Kidney (tissue), 14 donors: ENCODE data around the gene VTI1A. TPM values are rescaled to one million over a fixed set of nuclear protein-coding genes. Genes with fewer than 3 reads are reported as not detected.
"Not testable (repeated sequence)": the region's sequence is repeated elsewhere in the genome, so short reads cannot be mapped to it uniquely, and the experiment has no call there.

Experiments
- DNase-seq, 5 donors: peaks; one replicate each; pipeline ENCODE4 v3.0.0-alpha.2; 2013 to 2020
- FAIRE-seq: peaks from 2 replicates; lab custom pipeline; 2012; peaks lifted over from hg19 to GRCh38; lab: Jason Lieb, UNC
- H3K27ac ChIP-seq, 2 donors: one replicate each; pipeline ENCODE4 v1.7.0; 2013; ENCODE audit warnings: low read depth in 2 of 2, low read length in 2 of 2, inconsistent platforms in 1 of 2
- H3K27me3 ChIP-seq: one replicate; pipeline ENCODE4 v1.7.1; 2013; ENCODE audit warnings: low read length, inconsistent platforms; ENCODE audit not compliant: control insufficient read depth, insufficient read depth
- H3K36me3 ChIP-seq, 3 donors: one replicate each; pipeline versions ENCODE4 v1.7.0 to v1.7.1; 2013; ENCODE audit warnings: low read length in 3 of 3, control low read depth in 1 of 3, inconsistent platforms in 1 of 3; ENCODE audit not compliant: insufficient read depth in 3 of 3, control insufficient read depth in 2 of 3
- H3K4me1 ChIP-seq, 3 donors: one replicate each; pipeline versions ENCODE4 v1.7.0 to v1.7.1; 2013; ENCODE audit warnings: low read length in 3 of 3, inconsistent platforms in 1 of 3, low read depth in 1 of 3; ENCODE audit not compliant: control insufficient read depth in 2 of 3, insufficient read depth in 2 of 3
- H3K4me3 ChIP-seq, 3 donors: one replicate each; pipeline versions ENCODE4 v1.7.0 to v1.8.1; 2013; ENCODE audit warnings: low read length in 3 of 3, control low read depth in 1 of 3, inconsistent platforms in 1 of 3
- H3K9ac ChIP-seq, 3 donors: one replicate each; pipeline versions ENCODE4 v1.7.0 to v1.7.1; 2013; ENCODE audit warnings: low read length in 3 of 3, control low read depth in 1 of 3, inconsistent platforms in 1 of 3
- H3K9me3 ChIP-seq, 3 donors: one replicate each; pipeline versions ENCODE4 v1.7.0 to v1.7.1; 2013; ENCODE audit warnings: low read length in 3 of 3, control low read depth in 1 of 3, inconsistent platforms in 1 of 3; ENCODE audit not compliant: control insufficient read depth in 2 of 3, insufficient read depth in 1 of 3
- CTCF ChIP-seq: IDR thresholded peaks from 3 replicates; pipeline ENCODE4 v1.5.1; 2012; ENCODE audit warnings: mild to moderate bottlenecking, moderate library complexity, borderline replicate concordance; ENCODE audit not compliant: insufficient read depth; ENCODE audit errors: extremely low read depth
- intact Hi-C: fragments of 100-400 bp; cut with DNase I; formaldehyde crosslinking; loops from one replicate; pipeline ENCODE4 v1.11.1; 2022
- polyA plus RNA-seq: library from polyadenylated mRNA; stranded (reverse); fragments of 350-450 nt; fragmentation: Illumina TruSeq; extraction: RNeasy Lipid Tissue Mini Kit (QIAGEN cat#74804); gene quantifications from one replicate; pipeline ENCODE4 v1.2.3, GENCODE V29; 2014; ENCODE audit warnings: low read depth, low replicate concordance; ENCODE audit not compliant: insufficient read depth
- total RNA-seq: library from RNA; stranded (reverse); fragmentation: NEBNext Ultra II Directional; extraction: Animal tissue kit (Norgen Biotek cat#: 25700); gene quantifications from one replicate; pipeline ENCODE4 v1.2.1, GENCODE V29; 2021
- donor health status: control.
- donor health status: control.
- donor health status: control.
- donor health status: control.
- donor health status: control.
- donor health status: DM: yes; HTN: yes; CAD: no.
- donor health status: Normal renal cell carcinoma (clear cell type).

VTI1A gene
- total and polyA plus RNA-seq, 2 donors from 2014 or later = 9.2 to 41.8 TPM

GRCh38 chr10:112539340-112539739 is 92.3 kb downstream of the VTI1A start:
- no peak for TF ChIP-seq CTCF
- Histone ChIP-seq H3K9ac (no peak overlapping the region), H3K36me3 (peaks cover 0 to 11% (median 2%) of the 10 kb centered on the region in 3 donors), H3K4me1 (no peaks in the 10 kb centered on the region), H3K27ac (no peak overlapping the region), H3K27me3 (no peaks in the 10 kb centered on the region), H3K9me3 (no peaks in the 10 kb centered on the region), H3K4me3 (no peak overlapping the region)
- DNase-seq (no peak), FAIRE-seq (no peak)
- intact Hi-C loops = no loop called here

- FAIRE-seq, H3K27me3 ChIP-seq, H3K4me1 ChIP-seq, intact Hi-C loops, H3K9ac ChIP-seq, H3K4me3 ChIP-seq, H3K9me3 ChIP-seq, DNase-seq, H3K27ac ChIP-seq: not testable (repeated sequence)
- H3K36me3 ChIP-seq = peaks cover 0 to 11% (median 2%) of the 10 kb centered on the region in 3 donors
These were observed 95.8 kb downstream of the VTI1A start for GRCh38 chr10:112542823-112543222.

GRCh38 chr10:112546474-112546873 is 99.5 kb downstream of the VTI1A start:
- Histone ChIP-seq H3K9ac (no peak overlapping the region), H3K27ac (no peak overlapping the region), H3K27me3 (no peaks in the 10 kb centered on the region), H3K36me3 (no peaks in the 10 kb centered on the region), H3K4me3 (no peak overlapping the region), H3K4me1 (no peaks in the 10 kb centered on the region), H3K9me3 (no peaks in the 10 kb centered on the region)
- no peak for DNase-seq
- FAIRE-seq = no peak
- intact Hi-C loops = no loop called here
- no peak for TF ChIP-seq CTCF

- FAIRE-seq = no peak
- Histone ChIP-seq H3K27me3 (no peaks in the 10 kb centered on the region), H3K36me3 (no peaks in the 10 kb centered on the region), H3K27ac (no peak overlapping the region), H3K9ac (no peak overlapping the region), H3K4me1 (no peaks in the 10 kb centered on the region), H3K9me3 (no peaks in the 10 kb centered on the region), H3K4me3 (no peak overlapping the region)
- intact Hi-C loops = no loop called here
- no peak for TF ChIP-seq CTCF
- no peak for DNase-seq
These were observed 101.7 kb downstream of the VTI1A start for GRCh38 chr10:112548535-112549276.
